GM12892 (cell line): ENCODE data around the gene CACNA1G.

Experiments
- POLR2A ChIP-seq: IDR thresholded peaks from 2 replicates; pipeline ENCODE4 v1.6.1; 2011; ENCODE audit warnings: low read depth, low read length, control low read depth
- POLR2AphosphoS5 ChIP-seq: IDR thresholded peaks from 2 replicates; pipeline ENCODE4 v1.6.1; 2011; ENCODE audit warnings: low read depth, low read length, control low read depth
- TAF1 ChIP-seq: IDR thresholded peaks from 2 replicates; pipeline ENCODE4 v1.6.1; 2011; ENCODE audit warnings: low read depth, mild to moderate bottlenecking, control low read depth, low read length, borderline replicate concordance

- TF ChIP-seq POLR2A (no peak), POLR2AphosphoS5 (no peak), TAF1 (no peak)
Measured at GRCh38 chr17:50573866-50574611, 13.5 kb downstream of the CACNA1G start.
